ENCODE results near the gene FAT4.

FAT4 gene

DNA sequence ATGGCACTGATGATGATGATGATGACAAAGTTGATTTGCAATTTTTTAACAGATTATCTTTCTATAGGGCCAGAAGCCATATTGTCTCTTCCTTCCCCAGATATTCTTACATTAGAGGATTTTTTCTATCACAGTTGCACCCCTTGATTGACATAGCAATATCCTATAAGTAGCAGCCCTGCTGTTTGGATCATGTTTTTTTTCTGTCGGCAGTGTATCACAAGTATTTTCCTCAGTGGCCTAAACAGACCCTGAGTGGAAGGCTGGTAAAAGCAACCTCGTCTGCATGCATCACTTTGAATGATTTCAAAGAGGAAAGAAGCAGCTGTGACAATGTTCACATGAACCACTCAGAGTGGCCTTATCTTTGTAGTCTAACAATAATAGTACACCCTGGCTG lies 41.0 kb downstream of the FAT4 start:
- H3K27ac ChIP-seq: no peak overlapping the region
- no peak for TF ChIP-seq CTCF (IDR thresholded peaks at IDR 0.05; ENCODE audit: low read depth, low read length)

GRCh38 chr4:125357675-125358074 lies 42.9 kb downstream of the FAT4 start:
- H3K27ac ChIP-seq: no peak overlapping the region
- TF ChIP-seq CTCF (IDR thresholded peaks at IDR 0.05; ENCODE audit: low read depth, low read length): no peak
- H3K27me3 ChIP-seq (ENCODE audit: insufficient read depth, low read depth, severe bottlenecking): no peaks in the 10 kb centered on the region
- no peak overlapping the region for H3K4me3 ChIP-seq (ENCODE audit: low read depth, low read length)
- no peaks in the 10 kb centered on the region for H3K9me3 ChIP-seq (ENCODE audit: severe bottlenecking)
- no peak for DNase-seq
- H3K36me3 ChIP-seq: no peaks in the 10 kb centered on the region

More for the DNA sequence above, 41.0 kb downstream of the FAT4 start:
- Histone ChIP-seq H3K36me3 (no peaks in the 10 kb centered on the region), H3K4me3 (ENCODE audit: low read depth, low read length) (no peak overlapping the region), H3K9me3 (ENCODE audit: severe bottlenecking) (no peaks in the 10 kb centered on the region), H3K27me3 (ENCODE audit: insufficient read depth, low read depth, severe bottlenecking) (no peaks in the 10 kb centered on the region)
- no peak for DNase-seq

DNA sequence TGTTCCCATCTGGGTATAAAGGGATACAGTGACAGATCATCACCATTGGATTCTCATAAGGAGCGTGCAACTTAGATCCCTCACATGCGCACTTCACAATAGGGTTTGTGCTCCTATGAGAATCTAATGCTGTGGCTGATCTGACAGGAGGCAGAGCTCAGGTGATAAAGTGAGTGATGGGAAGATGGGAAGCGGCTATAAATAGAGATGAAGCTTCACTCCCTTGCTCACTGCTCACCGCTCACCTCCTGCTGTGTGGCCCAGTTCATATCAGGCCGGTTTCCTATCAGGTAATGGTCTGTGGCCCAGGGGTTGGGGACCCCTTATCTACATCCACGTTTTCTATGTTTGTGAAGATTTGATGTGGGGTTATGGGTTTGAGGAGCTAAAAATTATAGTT lies 43.7 kb downstream of the FAT4 start:
- Histone ChIP-seq H3K27me3 (ENCODE audit: insufficient read depth, low read depth, severe bottlenecking) (no peaks in the 10 kb centered on the region), H3K9me3 (ENCODE audit: severe bottlenecking) (no peaks in the 10 kb centered on the region), H3K27ac (no peak overlapping the region), H3K36me3 (no peaks in the 10 kb centered on the region), H3K4me3 (ENCODE audit: low read depth, low read length) (no peak overlapping the region)
- no peak for TF ChIP-seq CTCF (IDR thresholded peaks at IDR 0.05; ENCODE audit: low read depth, low read length)
- DNase-seq: no peak

DNA sequence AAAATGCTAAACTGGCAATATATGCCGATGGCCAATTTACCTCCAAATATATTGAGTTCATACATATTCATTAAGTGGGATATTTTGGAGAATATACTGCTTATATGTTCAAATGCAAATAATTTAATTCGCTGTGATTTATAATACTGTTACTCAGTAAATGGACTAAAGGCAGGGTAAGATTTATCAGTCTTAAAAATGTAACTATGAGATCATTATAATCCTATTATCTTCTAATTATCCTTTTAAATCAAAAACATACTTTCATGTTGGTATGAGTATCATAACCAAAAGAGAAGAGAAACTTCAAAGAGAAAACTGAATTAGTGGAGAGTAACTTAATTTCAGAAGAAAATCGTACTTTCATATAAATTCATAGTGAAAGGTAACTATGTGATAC lies 44.6 kb downstream of the FAT4 start:
- no peaks in the 10 kb centered on the region for H3K36me3 ChIP-seq
- no peak for TF ChIP-seq CTCF (IDR thresholded peaks at IDR 0.05; ENCODE audit: low read depth, low read length)
- H3K4me3 ChIP-seq (ENCODE audit: low read depth, low read length): no peak overlapping the region
- H3K27ac ChIP-seq: no peak overlapping the region
- H3K27me3 ChIP-seq (ENCODE audit: insufficient read depth, low read depth, severe bottlenecking): no peaks in the 10 kb centered on the region
- H3K9me3 ChIP-seq (ENCODE audit: severe bottlenecking): no peaks in the 10 kb centered on the region
- no peak for DNase-seq

DNA sequence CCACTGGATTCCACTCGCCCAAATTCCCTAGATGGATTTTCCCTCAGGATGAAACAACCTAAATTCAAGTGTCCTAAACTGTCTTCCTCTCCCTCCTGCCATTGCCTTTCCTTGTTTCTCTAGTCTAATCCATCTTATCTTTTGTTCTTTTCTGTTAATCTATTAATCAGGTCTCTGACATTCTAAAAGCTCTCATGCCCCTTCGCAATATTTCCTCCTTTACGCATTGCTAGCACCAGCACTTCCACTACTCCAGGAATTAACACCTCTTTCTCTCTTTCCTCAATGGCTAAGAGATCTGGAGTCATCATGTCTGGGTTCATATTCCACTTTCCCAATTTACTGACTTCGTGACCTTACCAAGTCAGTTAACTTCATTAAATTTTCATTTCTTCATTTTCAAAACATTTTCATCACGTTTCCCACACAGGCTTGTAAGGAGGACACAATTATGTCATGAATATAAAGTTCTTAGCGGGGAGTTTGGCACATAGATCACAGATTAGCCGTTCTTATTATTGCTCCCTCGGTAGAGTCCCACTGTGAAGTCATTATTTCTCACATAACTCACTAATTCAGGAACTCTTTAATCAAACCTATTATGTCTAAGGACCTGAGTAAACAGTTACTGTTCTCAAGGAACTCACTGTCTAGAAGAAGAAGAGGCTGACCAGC lies 45.3 kb downstream of the FAT4 start:
- no peaks in the 10 kb centered on the region for H3K27me3 ChIP-seq (ENCODE audit: insufficient read depth, low read depth, severe bottlenecking)
- no peaks in the 10 kb centered on the region for H3K9me3 ChIP-seq (ENCODE audit: severe bottlenecking)
- no peak for DNase-seq
- no peaks in the 10 kb centered on the region for H3K36me3 ChIP-seq
- no peak overlapping the region for H3K27ac ChIP-seq
- TF ChIP-seq CTCF (IDR thresholded peaks at IDR 0.05; ENCODE audit: low read depth, low read length): no peak
- no peak overlapping the region for H3K4me3 ChIP-seq (ENCODE audit: low read depth, low read length)

DNA sequence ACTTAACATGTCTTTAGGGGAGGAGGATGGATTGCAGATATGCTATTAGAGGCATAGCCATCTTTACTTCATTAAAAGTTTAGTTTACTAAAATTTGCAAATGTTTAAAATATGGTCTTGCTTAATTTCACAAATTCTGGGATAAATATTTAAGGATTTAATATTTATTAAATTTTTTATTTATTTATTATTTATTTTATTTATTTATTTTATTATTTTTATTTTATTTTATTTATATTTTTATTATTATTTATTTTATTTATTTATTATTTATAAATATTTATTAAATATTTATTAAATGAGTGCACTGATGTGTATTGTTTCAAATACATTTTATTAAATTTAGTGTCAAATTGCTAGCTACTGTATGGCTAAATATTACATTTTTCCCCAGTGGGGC lies 46.0 kb downstream of the FAT4 start:
- Histone ChIP-seq H3K36me3 (no peaks in the 10 kb centered on the region), H3K27ac (no peak overlapping the region), H3K9me3 (ENCODE audit: severe bottlenecking) (no peaks in the 10 kb centered on the region), H3K27me3 (ENCODE audit: insufficient read depth, low read depth, severe bottlenecking) (no peaks in the 10 kb centered on the region), H3K4me3 (ENCODE audit: low read depth, low read length) (no peak overlapping the region)
- TF ChIP-seq CTCF (IDR thresholded peaks at IDR 0.05; ENCODE audit: low read depth, low read length): no peak
- DNase-seq: no peak
